ENCODE results near the gene C1QTNF1.

- no peak for TF ChIP-seq CTCF (conservative IDR thresholded peaks at IDR 0.05; ENCODE audit: low read depth, low read length)
- no peak for TF ChIP-seq EZH2 (IDR thresholded peaks at IDR 0.05; ENCODE audit: borderline replicate concordance, low read depth, low read length, poor library complexity, severe bottlenecking)
Measured at GRCh38 chr17:78995022-78995760, 28.8 kb upstream of the C1QTNF1 start.
